Activated CD4-positive, alpha-beta T cell treated with anti-CD3 and anti-CD28 coated beads, Interleukin-10, Interleukin-2, amounts not matched to agents 100 ng/mL and 50 ng/mL, durations not matched to agents 16 hours and 8 hours (primary cell): ENCODE measurements around the gene MN1.

Experiments
- DNase-seq: peaks from one replicate; pipeline ENCODE4 v3.0.0-alpha.2; 2020

Gene MN1

DNA sequence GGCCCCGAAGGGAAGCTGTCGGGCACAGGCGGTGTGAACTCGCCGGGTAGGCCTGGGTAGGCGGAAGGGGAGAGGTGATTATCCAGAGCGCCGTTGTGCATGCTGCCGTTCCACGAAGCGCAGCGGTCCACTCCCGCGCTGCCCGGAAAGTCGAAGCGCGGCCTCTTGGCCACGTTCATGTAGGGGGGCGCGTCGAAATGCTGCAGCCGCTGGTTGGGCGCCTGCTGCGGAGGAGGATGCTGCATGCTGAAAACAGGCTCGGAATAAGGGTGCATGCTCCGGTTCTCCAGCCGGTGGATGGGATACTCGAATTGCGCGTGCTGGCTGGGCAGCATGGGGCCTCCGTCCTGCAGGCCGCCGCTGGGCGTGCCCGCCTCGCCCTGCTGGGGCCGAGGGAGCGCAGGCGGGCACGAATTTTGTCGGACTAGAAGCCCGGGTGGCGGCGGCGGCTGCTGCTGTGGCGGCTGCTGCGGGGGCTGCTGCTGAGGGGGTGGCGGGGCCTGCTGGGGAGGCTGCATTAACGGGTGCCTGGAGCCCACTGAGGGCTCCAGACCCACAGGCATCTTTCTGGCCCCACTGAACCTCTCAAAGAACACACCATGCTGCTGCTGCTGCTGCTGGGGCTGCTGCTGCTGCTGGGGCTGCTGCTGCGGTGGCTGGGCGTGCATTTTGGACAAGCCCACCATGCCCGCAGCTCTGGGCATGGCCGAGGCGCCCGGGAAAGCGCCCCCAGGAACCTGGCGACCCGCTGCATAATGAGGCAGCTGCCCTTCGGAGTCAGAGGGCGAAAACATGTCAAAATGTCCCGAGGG is 2.3 kb downstream of the MN1 start:
- DNase-seq = no peak

DNA sequence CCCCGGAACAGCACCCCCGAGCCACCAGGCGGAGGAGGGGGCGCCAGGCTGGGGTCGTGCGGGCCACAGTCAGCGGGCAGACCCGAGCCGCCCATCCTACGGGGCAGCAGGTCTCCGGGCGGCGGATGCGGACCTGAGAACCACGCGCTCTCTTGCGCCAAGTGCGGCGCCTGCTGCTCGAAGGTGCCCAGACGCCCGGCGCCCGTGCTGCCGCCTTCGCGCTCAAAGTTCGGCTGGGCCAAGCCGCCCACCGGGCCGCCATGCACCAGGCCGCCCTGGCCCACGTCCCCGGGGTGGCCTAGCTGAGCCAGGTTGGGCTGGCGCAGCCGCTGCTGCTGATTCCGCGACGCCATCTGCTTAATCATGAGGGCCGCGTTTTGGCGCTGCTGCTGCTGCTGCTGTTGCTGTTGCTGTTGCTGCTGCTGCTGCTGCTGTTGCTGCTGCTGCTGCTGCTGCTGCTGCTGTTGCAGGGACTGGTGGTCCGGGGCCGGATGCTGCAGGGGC is 3.0 kb downstream of the MN1 start:
- DNase-seq = no peak

DNA sequence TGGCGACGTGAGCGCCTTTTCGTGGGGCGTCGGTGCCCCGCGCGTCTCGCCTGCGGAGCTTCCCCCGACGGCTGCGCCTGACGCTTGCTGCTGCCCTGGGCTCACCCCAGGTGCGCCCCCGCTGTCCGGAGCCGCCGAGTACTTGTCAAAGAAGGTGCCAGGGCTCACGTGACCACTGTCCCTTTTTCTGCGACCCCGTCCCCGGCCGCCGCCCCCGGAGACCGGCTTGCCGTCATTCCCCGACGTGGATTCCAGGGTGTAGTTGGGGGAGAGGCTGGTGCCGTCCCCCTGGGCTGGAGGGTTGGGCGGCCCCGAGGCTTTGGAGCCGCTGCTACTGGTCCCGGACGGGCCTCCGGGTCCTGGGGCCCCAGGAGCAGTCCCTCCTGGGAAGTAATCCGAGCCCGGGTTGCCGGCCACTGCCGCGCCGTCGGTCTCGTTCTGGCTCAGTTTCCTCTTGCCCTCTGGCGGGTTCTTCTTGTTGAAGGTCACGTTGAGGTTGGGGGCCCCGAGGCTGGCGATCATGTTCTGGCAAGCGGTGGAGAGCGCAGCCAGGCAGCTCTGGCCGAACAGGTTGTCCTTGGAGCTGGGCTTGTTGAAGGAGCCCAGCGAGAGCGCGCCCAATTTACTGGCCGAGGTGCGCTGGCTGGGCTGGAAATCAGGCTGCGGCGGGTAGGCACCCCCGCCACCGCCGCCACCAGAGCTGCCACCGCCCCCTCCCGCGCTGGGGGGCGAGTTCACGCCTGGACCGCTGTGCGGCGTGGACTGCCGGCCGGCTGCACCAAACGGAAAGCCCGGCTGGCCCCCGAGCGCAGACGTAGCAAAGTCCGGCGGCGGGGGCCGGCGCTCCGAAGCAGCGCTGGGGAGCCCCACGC is 3.8 kb downstream of the MN1 start:
- no peak for DNase-seq

DNA sequence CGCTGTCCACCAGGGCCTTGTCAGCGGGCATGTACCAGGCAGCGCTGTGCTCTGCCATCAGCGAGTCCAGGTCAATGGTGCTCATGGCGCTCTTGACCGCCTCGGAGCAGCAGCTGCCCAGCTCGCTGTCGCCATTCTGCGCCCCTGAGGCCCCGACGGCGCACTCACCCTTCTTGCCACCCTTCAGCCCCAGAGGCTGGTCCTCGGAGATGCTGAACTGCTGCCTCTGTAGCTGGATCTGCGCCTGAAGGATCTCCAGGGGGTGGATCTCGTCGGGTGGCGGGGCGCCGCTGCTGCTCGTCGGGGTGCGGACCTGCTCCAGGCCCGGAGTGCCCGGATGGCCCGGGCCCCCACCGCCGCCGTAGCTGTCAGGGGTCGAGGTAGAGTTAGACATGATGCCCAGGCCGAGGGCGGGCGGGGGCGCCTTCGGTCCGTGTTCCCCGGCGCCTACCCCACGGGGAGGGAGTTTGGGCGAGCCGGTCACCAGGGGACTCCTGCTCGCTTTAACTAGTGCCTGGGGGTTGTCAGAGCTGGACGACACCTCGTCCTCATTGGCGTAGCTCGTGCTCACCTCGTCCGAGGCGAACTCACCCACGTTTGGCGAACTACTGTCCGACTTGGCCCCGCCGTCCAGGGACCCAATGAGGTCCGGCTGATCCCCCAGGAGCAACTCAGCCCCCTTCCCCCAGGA is 4.6 kb downstream of the MN1 start:
- DNase-seq = no peak

DNA sequence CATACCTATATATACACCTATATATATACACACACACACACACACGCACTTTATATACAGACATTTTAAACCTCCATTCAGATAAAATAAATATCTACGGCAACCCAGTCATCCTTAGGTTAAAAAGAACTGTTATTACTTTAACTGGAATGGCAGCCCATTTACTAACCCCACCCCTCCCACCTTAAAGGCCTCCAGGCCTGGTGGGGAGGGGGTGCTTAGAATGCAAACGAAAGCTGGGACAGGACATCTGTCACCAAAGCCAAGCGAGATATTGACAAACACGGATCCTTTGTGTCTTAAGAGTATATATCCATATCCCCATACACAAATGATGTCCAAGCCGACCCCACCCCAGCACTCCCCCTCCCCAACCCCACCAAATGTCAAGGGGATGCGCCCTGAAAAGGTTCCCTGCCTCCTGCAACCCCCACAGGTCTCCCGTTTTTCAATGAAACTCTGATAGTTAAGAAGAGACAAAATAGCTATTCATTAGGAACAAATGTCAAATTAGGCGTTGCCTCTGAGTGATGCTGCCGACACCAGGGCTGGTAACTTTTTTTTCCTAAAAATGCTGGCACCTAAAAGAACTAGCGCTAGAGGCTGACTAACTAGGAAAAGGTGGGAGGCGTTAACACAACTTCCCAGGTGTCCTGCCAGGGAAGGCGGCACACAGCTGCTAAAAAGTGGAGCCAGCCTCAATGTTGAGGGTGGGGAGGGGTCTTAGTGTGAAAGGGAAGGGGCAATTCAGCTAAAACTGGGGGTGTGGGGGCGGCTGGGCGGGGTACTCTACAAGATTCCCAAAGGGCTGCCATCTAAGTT is 5.6 kb downstream of the MN1 start:
- DNase-seq = no peak

DNA sequence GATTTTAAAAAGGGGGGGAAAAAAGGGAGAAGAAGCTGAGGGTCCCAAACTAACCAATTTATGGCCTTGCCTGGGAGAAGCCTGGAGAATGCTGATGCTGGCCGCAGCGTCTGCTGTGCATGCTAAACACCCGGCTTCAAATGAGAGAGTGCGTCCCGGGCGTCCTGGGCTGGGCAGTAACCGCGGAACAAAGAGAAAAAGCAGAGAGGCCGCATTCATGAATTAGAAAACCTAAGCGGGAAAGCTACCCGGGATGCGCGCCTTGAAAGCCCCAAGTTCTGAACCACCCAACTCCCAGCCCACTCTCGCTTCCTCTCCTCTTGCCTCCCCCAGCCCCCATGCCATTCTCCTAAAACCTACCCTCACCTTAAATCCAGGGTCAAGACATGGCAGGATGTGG is 6.5 kb downstream of the MN1 start:
- DNase-seq = no peak

DNA sequence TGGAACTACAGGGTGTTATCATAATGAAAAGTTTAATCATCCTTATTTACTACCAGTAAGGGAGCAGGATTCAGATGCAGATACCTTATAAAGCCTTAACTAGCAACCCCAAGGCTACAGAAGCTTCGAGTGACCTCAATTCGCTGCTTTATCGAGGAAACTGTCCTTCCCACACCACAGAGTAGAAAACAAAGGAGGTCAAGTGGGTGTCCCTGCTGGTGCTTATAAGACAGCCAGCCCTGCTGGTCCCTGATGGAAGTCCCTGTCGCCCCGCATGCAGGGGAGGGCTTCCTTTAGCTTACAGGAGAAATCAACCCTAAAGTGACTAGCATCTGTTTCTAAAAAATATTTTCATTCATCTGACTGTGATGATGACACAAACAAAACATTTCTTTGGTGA is 7.3 kb downstream of the MN1 start:
- DNase-seq = no peak

DNA sequence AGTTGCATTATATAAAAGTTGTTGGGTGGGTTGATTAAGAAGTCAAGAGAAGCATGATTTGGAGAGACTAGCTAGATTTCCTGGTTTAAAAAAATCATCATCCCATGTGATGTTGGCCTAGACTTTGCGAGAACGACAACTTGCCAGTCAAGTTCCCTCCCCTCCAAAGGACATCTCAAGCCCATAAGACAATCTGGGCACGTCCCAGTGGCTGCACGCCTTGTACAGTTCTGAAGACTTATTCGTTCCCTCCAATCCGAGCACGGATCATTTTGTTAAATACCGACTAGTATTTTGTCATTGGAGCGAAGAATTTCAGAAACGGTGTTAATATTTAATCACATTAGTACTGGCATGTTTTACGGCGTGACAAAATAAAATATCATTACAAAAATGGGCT is 8.0 kb downstream of the MN1 start:
- no peak for DNase-seq

DNA sequence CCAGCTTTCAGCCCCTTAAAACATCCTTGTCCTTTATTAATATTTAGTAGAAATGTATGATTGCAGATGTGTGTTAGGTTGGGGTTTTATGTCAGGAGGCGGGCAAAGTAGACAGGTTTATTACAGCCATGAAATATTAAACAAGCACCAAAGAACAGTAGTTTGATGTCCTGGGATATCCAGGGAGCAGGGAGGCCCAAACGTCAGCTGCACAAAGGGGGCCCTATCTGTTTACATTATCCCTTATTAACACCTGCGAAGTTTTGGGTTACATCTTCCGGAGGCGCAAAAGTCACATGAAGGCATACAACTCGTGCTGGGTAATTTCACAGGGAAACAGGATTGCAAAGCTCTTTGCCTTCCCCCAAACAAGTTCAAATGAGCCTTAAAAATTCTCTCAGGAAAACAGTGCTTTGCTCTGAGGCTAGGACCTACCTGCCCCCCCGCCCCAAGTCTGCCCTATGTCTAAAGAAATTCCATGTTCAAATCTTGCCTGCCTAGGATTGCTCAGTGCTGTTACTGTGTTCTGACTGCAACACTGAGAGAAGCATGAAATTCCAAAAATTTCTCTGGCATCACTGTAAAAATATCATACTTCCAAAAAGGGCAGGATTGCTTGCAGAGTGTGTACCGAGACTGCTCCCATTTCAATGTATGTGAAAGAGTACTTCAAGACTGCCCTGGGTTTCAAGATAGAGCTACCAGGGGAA is 8.9 kb downstream of the MN1 start:
- DNase-seq = no peak

DNA sequence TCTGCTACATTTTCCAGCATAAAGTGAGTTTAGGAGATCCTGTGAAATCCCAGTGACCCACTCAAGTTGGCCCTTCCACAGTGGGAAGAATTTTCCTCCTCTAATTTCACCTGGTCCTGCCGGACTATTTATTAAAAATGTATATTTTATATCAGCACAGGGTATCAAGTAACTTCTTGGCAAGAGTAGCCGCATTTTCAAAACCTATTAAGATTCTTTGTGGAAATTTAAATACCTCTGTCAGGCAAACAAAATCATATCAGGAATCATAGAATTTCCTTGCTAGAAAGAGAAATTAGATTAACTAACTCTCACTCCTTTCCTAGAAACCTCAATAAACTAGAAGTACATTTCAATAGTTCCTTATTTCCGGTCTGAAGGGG is 9.7 kb downstream of the MN1 start:
- no peak for DNase-seq

DNA sequence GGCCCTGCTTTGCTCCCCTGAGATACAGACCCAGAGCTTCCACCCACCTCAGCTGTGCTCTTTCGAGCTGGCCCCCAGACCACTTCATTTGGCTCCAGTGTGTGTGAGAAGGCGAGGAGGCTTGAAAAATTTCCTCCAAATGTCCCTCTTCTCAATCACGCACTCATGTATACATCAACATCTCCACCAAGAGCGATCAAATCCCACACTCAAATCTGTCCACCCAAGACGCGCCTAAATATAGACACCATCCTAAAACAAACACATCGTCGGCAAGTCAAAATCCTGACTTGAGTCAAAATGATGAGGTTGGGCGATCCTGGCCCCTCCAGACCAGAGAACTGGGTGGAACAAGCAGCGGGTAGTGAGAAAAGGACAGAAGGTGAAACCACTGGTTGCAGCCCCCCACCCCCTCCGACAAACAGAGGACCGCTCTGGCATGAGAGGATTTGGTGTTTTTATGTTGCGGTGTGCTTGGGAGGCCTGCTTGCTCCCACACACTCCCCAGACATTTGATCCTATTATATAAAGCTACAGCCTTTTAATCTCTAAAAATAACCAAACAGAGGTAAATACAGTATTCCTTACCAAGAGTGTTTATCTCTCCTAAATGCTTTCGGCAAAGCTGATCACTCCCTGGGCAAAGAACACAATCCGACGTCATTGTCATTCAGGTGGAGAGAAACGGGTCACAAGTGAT is 10.2 kb downstream of the MN1 start:
- no peak for DNase-seq

DNA sequence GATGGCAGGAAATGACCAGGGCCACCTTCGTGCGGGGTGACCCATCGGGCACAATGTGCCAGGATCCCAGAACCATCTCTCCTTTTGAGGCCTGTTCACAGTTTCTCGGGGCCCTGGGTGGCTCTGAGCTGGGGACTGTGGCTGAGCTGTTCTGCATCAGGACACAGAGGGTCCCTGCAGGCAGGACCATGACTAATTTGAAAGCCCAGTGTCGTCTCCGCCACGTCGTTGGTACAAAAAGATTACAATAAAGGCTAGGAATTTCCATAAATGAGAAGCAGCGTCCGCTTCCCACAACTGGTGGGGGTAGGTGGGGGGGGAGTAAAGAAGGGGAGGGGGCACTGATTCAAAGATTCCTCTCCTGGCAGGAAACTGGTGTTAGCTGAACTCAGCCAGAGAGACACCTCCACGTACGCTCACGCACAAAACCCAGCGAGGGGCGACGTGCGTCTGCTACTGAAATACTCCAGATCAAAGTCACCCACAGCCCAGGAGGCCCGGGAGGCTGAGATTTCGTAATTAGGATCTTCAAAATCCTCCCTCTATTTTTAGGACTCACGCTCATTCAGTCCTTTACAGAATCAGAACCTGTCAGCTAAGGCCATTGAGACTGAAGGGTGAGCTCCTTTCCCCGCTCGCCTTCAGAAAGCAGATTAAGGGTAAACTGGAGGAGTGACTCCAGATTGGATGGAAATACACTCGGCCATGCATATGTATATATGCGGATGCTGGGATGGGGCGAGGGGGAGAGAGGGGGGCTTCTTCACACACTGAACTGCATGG is 11.0 kb downstream of the MN1 start:
- no peak for DNase-seq

DNA sequence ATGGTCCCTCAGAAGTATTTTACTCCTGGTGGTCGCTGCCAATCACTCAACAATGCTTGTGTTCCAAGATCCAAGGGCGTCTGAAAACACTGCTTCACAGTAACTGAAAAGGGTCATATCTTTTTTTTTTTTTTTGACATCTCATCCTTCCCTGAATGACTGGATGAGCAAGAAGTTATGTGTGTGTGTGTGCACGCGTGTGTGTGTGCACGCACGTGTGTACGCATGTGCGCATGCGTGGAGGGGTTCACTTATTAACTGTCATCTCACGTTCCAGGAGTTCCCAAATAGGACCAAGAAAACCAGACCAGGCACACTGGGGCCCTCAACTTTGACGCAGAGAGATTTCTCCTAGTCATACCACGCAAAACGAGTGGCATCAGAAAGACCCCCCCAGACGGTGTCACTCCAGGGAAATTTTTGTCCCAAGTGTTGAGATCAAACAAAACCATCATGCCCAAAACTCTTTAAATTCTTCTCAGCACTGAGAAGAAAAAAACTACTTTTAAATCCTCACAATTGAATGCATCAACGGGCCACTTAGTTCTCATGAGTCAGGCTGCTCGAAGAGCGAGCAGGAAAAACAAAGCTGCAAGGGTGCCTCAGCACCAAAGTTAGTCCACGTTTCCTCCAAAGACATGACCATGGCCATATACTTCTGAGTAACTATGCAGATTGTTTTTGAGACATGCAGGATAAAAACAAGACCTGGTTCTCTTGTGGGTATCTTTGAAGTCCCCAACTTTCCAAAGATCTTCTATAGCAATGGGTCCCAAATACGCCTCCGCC is 12.9 kb downstream of the MN1 start:
- no peak for DNase-seq

DNA sequence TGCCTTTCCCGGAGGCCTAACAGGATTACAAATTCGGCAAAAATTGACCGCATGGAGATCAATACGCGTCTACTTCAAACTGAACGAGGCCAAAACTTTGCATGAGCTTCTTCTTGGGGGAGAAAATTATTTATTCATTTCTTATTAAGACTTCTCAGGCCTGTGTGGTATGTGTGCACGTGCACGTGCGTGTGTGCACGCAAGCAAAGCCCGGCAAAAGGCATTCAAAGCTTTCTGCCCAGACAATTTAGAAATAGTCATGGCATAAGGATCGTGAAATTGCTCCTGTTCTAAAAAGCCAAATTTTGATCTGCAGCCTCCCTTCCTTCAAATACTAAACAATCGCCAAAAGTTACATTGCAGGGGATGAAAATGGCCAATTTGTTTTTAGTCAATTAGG is 14.6 kb downstream of the MN1 start:
- DNase-seq = no peak

DNA sequence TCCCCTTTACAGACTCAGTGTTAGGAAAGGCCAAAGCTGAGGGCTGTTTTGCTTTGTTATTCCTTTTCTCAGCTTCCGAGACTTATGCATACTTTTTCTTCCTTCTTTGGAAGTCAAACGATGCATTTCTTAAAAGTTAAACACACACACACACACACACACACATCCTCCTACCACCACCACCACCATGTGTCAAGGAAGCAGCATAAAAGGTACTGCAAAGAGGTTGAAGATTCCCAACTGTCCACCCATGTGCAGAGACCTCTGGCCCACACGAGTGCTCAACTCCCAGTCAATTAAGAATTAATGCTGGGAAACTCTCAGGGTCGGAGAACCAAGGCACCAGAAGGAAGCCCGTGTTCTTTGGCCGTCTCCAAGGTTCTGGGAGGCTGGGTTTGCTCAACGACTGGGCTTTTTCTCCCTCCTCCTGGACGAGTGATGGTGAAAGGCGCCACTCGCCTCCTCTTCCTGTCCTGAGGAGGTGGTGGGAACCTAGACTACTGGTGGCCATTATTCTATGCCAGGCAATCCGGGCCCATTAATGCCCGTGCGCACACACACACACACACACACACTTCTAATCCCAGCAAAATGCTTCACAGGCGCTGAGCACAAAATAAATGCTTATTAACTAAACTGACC is 15.1 kb downstream of the MN1 start:
- DNase-seq = no peak

DNA sequence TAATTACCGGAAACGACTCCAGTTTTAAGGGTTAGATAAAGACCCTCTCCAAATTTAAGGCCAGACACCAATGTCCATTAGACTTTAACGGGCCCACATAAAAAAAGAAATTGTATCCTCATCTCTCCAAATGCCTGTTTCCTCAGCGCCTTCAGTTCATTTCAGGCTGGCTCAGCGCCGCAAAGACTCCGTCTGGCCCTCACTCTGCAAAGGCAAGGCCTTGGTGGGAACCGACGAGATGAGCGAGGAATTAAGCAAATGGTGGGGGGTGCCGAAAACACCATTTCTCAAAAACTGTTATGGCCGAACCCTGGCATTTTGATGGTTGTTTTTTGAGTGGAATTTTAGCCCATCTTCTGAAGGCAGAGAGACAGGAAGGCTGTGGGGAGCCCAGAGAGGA is 15.7 kb downstream of the MN1 start:
- DNase-seq = no peak

DNA sequence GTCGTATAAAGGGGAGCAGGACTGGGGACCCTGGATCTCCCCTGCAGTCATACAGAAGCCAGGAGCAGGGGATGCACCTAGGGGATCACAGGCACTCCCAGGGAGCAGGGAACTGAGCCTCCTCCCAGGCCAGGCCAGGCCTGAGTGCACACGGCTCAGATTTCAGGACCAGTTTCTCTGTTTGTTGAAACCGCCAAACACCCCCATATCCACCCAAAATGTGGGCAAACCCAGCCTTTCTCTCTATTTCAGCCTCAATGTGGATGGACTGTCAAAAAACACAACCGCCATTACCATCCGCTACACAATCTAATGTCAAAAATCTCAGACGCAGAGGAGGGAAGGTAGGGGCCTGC is 17.5 kb downstream of the MN1 start:
- DNase-seq = no peak

DNA sequence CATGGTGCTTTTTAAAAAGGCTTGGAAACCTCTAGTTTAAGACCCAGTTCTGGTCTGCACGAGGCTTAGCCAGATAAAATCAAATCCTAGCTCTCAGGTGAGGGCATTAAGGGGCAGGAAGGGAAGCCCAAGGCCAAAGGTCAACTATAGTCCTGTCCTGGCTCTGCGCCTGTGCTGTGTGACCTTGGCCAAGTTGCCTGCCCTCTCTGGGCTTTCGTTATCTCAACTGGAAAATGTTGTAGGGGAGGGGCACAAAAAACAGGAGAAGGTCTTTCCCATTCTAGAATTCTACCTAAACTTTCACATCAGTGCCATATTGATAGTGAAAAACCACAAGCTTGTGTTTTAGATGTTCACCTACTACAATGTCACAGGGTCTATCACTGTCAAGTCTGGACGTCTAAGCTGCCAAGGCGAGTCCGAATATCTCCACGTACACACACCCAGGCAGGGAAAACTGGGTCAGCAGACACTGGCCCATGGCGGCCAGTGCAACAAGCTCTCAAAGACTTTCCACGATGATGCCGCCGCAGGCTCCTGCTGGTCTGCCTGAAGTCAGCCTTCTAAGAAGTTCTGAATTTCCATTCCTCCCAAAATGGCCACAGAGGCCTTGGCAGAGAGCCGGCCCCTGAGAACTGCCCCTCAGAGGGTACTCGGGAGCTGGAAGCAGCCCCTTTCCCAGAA is 18.0 kb downstream of the MN1 start:
- no peak for DNase-seq

DNA sequence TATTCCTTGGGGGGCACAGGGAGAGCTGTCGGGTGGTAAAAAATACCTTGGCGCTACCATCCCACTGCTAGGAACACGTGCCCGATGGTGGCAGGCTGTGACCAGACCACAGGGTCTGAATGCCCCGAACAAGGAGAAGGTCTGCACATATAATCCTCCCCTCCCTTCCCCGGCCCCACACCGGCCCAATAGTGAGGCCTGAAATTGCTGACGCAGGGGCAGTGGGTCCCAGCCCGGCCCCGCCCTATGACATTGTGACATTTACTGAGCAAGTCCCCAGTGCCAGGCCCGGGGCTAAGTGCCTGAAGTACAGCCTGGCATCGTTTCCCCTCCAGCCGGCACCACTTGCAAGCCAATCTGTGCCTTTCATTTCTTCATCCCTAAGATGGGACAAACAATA is 19.5 kb downstream of the MN1 start:
- no peak for DNase-seq
